Prostate gland (tissue), 2 donors: Measurements from ENCODE around the gene C1QTNF5. TPM values are rescaled to one million over a fixed set of nuclear protein-coding genes. Genes with fewer than 3 reads are reported as not detected.
A peak's percentile ranks its signal among the peaks of the same experiment; 100 is the strongest.

Experiments used
- DNase-seq: peaks from one replicate; pipeline ENCODE4 v3.0.0-alpha.2; 2019; ENCODE audit warnings: low spot score
- H3K27ac ChIP-seq, 2 donors: fragments of 200-600 bp; sonication (generic); 2 replicates each; pipeline ENCODE4 v1.5.1; 2017 to 2019
- H3K27me3 ChIP-seq: fragments of 200-600 bp; sonication (generic); replicated peaks from 2 replicates; pipeline ENCODE4 v1.5.1; 2019; ENCODE audit not compliant: insufficient read depth
- H3K36me3 ChIP-seq, 2 donors: fragments of 200-600 bp; sonication (generic); 1 replicate in 1 of 2; 2 replicates in 1 of 2; pipeline versions ENCODE4 v1.5.1 to v1.8.1; 2017 to 2019
- H3K4me1 ChIP-seq: fragments of 200-600 bp; sonication (generic); replicated peaks from 2 replicates; pipeline ENCODE4 v1.5.1; 2019
- H3K4me3 ChIP-seq, 2 donors: fragments of 200-600 bp; sonication (generic); 2 replicates each; pipeline ENCODE4 v1.5.1; 2017 to 2019
- H3K9me3 ChIP-seq: fragments of 200-600 bp; sonication (generic); 2 replicates; pipeline ENCODE4 v1.5.1; 2017
- POLR2A ChIP-seq: fragments of 450-650 bp; IDR thresholded peaks from one replicate; pipeline ENCODE4 v1.6.1; 2016; ENCODE audit warnings: antibody characterized with exemption, mild to moderate bottlenecking
- POLR2AphosphoS5 ChIP-seq: sonication (generic); formaldehyde crosslinking; IDR thresholded peaks from one replicate; pipeline ENCODE4 v1.6.1; 2017; ENCODE audit warnings: antibody characterized with exemption
- WGBS: methylation state at CpG from one replicate; pipeline ENCODE4 v1.1.5; 2018; 5-methylcytosine and 5-hydroxymethylcytosine counted together
- intact Hi-C: fragments of 100-400 bp; cut with DNase I; formaldehyde crosslinking; loops from one replicate; pipeline ENCODE4 v1.14.2; 2022
- total RNA-seq, 2 donors: library from RNA; depleted of rRNA; stranded (reverse); fragments of >200 nt; gene quantifications; one replicate each; pipeline ENCODE4 v1.1.0, GENCODE V29; 2016
- TF ChIP-seq, protein P1 (sequence below), 4 experiments: fragments of 200-600 bp in 2 of 4; fragments of 450-650 bp in 2 of 4; sonication (generic) in 2 of 4; IDR thresholded peaks; 1 replicate in 3 of 4; 2 replicates in 1 of 4; pipeline ENCODE4 v1.5.1; 2016 to 2019; ENCODE audit warnings: antibody characterized with exemption in 4 of 4, mild to moderate bottlenecking in 2 of 4, moderate library complexity in 2 of 4

Gene C1QTNF5
- total RNA-seq, 2 donors from 2014 or later = 15.3 to 20.2 TPM

DNA sequence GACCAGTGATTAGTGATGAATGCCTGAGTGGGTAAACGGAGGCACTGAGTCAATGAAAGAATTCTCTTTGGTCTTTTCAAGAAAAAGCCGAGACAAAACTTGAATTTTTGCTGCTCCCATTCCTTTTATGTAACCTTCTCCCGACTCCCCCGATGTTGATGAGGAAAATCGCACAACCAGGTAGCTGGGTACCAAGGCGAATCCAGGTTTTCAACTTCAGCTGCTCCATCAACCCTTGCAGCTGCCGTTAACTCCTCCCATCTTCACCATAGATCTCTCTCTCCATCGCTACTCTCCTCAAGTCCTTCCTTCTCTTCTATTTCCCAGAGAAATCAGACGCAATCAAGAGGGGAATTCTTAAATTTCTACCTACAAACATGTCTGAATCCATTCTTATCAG lies 41.4 kb upstream of the C1QTNF5 start:
- DNase-seq = no peak
- no peaks in the 10 kb centered on the region for H3K9me3 ChIP-seq
- no peaks in the 10 kb centered on the region for H3K36me3 ChIP-seq
- peaks cover 2% of the 10 kb centered on the region for H3K4me1 ChIP-seq
- H3K27ac ChIP-seq = peak overlapping the region; percentile 1 to 14
- WGBS = 10% methylated on average over 9 of the region's 9 CpGs
- TF ChIP-seq POLR2AphosphoS5 = no peak
- TF ChIP-seq, protein P1, sequence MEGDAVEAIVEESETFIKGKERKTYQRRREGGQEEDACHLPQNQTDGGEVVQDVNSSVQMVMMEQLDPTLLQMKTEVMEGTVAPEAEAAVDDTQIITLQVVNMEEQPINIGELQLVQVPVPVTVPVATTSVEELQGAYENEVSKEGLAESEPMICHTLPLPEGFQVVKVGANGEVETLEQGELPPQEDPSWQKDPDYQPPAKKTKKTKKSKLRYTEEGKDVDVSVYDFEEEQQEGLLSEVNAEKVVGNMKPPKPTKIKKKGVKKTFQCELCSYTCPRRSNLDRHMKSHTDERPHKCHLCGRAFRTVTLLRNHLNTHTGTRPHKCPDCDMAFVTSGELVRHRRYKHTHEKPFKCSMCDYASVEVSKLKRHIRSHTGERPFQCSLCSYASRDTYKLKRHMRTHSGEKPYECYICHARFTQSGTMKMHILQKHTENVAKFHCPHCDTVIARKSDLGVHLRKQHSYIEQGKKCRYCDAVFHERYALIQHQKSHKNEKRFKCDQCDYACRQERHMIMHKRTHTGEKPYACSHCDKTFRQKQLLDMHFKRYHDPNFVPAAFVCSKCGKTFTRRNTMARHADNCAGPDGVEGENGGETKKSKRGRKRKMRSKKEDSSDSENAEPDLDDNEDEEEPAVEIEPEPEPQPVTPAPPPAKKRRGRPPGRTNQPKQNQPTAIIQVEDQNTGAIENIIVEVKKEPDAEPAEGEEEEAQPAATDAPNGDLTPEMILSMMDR (IDR thresholded peaks at IDR 0.05) = no peak
- TF ChIP-seq POLR2A = no peak
- intact Hi-C loops = no loop called here
- H3K4me3 ChIP-seq = peak overlapping the region; percentile 27 to 31
- H3K27me3 ChIP-seq = no peaks in the 10 kb centered on the region

DNA sequence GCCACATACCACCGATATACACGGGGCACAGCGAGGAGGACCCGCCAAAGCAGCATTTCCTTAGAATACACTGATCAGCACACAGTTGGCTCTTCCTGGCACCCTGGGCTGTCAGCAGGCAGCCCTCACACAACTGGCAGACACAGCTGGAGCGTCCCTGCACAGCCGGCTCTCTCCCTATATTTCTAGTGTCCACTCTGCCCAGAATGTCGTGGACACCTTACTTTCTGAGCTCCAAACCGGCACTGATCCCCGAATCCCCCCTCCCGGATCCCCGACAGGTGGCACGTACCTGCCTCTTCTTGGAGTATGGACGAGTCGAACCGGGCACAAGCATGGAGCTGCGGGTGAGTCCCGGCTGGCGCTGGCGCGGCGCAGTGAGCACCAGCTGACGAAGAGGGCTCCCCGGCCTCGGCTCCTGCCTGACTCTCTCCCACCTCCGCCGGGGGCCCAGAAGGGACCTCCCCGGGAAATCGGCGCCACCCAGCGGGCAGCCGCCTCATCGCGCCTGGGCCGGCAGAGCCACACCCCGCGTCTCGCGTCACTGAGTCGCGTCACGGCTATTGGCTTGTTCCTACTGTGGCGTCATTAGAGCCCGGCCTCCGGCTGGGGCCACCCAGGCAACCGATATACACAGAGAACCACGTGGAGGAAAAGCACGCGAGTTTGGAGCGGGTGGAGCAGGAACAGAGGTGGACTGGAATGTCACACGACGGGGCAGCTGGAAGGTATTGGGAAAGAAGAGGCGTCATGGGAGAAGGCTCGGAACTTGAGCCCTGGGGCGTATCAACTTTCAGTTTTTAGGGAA lies 40.7 kb upstream of the C1QTNF5 start, which contains the start of gene USP2:
USP2 (minus strand) TSS at position 510 of the 808 bp plus-strand sequence. CDS start 8,210 bp downstream, outside the sequence.
- WGBS = under 1% methylated on average over 54 of the region's 54 CpGs
- Histone ChIP-seq H3K4me1 (peaks cover 5% of the 10 kb centered on the region), H3K36me3 (no peaks in the 10 kb centered on the region), H3K9me3 (no peaks in the 10 kb centered on the region), H3K4me3 (peak within 1 kb of the TSS; percentile 27 to 31), H3K27ac (peak within 1 kb of the TSS; percentile 34 to 61), H3K27me3 (no peaks in the 10 kb centered on the region)
- intact Hi-C loops = no loop called here
- TF ChIP-seq POLR2A (peak; percentile 76), POLR2AphosphoS5 (peak; percentile 97)
- TF ChIP-seq, protein P1 (IDR thresholded peaks at IDR 0.05) = peak; percentile 74 to 99 (median 90)
- DNase-seq = peak; percentile 97

DNA sequence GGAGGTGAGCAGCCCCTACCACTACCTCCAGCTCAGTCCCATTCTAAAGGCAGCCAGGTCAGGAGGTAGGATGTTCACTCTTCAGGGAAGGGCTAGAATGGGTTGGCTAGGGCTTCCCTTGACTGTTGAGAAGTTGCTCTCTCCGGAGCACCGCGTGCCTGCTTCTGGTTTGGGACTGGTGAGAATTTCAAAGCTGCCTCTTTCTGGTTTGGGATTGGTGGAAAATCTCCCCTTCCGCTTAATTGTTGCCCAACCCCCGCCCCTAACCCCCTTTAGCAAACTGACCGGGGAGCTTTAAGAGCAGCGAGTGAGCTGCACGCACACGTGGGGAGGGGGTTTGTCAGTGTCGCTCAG lies 40.1 kb upstream of the C1QTNF5 start:
- Histone ChIP-seq H3K36me3 (no peaks in the 10 kb centered on the region), H3K4me1 (peaks cover 7% of the 10 kb centered on the region), H3K4me3 (peak overlapping the region in 1 of 2 donors; percentile 31), H3K27ac (peak overlapping the region in 1 of 2 donors; percentile 34), H3K9me3 (no peaks in the 10 kb centered on the region), H3K27me3 (no peaks in the 10 kb centered on the region)
- DNase-seq = no peak
- TF ChIP-seq POLR2AphosphoS5 (no peak), POLR2A (no peak)
- TF ChIP-seq, protein P1 (IDR thresholded peaks at IDR 0.05) = no peak
- 8% methylated on average over 10 of the region's 10 CpGs for WGBS
- intact Hi-C loops = no loop called here

DNA sequence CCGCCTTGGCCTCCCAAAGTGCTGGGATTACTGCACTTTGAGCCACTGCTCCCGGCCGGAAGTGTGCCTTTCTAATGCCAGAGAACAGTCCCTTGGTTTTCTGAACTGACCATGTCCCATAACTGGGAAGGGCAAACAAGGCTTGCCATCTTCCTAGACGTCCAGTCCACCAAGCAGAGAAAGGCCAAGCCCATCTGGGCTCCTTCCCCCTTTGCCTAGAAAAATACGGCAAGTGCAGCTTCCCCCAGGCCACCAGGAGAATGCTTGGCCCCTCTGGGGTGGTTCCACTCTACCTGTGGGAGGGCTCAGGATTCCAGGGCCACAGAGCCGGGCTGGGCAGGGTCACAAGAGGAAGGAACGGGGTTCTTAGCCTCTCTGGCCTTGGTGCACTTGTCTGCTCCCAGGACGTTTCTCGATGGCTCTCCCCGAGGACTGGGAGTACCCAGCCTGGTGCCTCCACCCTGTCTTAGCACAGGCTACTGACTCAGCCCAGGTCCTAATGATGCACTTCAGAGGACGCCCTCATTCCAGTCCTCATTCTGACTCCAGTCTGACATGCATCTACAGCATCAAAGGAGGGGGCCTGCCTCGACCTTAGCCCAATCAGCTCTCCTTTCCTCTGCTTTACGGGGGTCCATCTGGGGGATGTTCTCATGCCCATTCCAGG lies 39.6 kb upstream of the C1QTNF5 start:
- Histone ChIP-seq H3K4me1 (peaks cover 7% of the 10 kb centered on the region), H3K36me3 (no peaks in the 10 kb centered on the region), H3K27ac (no peak overlapping the region), H3K27me3 (no peaks in the 10 kb centered on the region), H3K9me3 (no peaks in the 10 kb centered on the region), H3K4me3 (no peak overlapping the region)
- intact Hi-C loops = no loop called here
- no peak for DNase-seq
- WGBS = 76% methylated on average over 13 of the region's 13 CpGs
- TF ChIP-seq POLR2AphosphoS5 (no peak), POLR2A (no peak)
- TF ChIP-seq, protein P1 (IDR thresholded peaks at IDR 0.05) = no peak
